Measurements from ENCODE around the gene OBSCN. TPM values are rescaled to one million over a fixed set of nuclear protein-coding genes. Genes with fewer than 3 reads are reported as not detected.

OBSCN gene
- total and polyA plus RNA-seq, 10 of the 15 experiments (the other 5 are each of a cell fraction or from before 2014, with no cell fraction given), result 0.01 to 0.36 (median 0.08) TPM; not detected in 2

GRCh38 chr1:228323401-228323800, 115.6 kb downstream of the OBSCN start (continued):
- TF ChIP-seq, protein P1, sequence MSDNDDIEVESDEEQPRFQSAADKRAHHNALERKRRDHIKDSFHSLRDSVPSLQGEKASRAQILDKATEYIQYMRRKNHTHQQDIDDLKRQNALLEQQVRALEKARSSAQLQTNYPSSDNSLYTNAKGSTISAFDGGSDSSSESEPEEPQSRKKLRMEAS (IDR thresholded peaks at IDR 0.05; ENCODE audit: low read depth, low read length), result no peak

- DNase-seq (ENCODE audit: low read depth, low spot score) (no peak), ATAC-seq (no peak), FAIRE-seq (no peak)
- Histone ChIP-seq H3K27ac (ENCODE audit: control insufficient read depth, insufficient read depth) (no peak overlapping the region), H3K27me3 (replicated peaks in 1 of 2; ENCODE audit: control insufficient read depth in 2 of 2, insufficient read depth in 2 of 2, low read length in 1 of 2) (no peaks in the 10 kb centered on the region), H3K9ac (ENCODE audit: control insufficient read depth, insufficient read depth, low read length) (no peak overlapping the region), H3K36me3 (ENCODE audit: control insufficient read depth in 2 of 2, insufficient read depth in 2 of 2, low read length in 1 of 2) (no peaks in the 10 kb centered on the region), H3K4me1 (ENCODE audit: control insufficient read depth, insufficient read depth, low read length) (no peaks in the 10 kb centered on the region), H3K4me2 (ENCODE audit: control insufficient read depth, insufficient read depth) (no peak overlapping the region), H4K20me1 (ENCODE audit: control insufficient read depth, insufficient read depth) (no peaks in the 10 kb centered on the region), H3K9me3 (replicated peaks; ENCODE audit: control insufficient read depth, insufficient read depth, low read length) (no peaks in the 10 kb centered on the region), H3K4me3 (no peak overlapping the region), H3K79me2 (ENCODE audit: control insufficient read depth, insufficient read depth, low read length) (no peaks in the 10 kb centered on the region), H2AFZ (ENCODE audit: control insufficient read depth, low read depth, low read length) (no peak overlapping the region)
- TF ChIP-seq HDAC6 (IDR thresholded peaks at IDR 0.05; ENCODE audit: unreplicated experiment) (no peak), SP1 (IDR thresholded peaks at IDR 0.05; ENCODE audit: low read depth, low read length) (no peak), POLR2AphosphoS2 (IDR thresholded peaks at IDR 0.05; ENCODE audit: low read depth, low read length) (no peak)
- TF ChIP-seq, protein P2, sequence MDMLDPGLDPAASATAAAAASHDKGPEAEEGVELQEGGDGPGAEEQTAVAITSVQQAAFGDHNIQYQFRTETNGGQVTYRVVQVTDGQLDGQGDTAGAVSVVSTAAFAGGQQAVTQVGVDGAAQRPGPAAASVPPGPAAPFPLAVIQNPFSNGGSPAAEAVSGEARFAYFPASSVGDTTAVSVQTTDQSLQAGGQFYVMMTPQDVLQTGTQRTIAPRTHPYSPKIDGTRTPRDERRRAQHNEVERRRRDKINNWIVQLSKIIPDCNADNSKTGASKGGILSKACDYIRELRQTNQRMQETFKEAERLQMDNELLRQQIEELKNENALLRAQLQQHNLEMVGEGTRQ (IDR thresholded peaks at IDR 0.05; ENCODE audit: borderline replicate concordance, low read depth, low read length), result no peak
- in situ Hi-C loops (cut with MboI) (no loop called here), intact Hi-C loops (cut with micrococcal nuclease; ENCODE audit: unreplicated experiment) (no loop called here)
- BruUV-seq (replicated peaks), result no TSS peak
- SMC1A ChIA-PET (ENCODE audit: uncharacterized antibody, unreplicated experiment), result no interaction called here
- WGBS (ENCODE audit: insufficient coverage, insufficient replicate concordance, low lambda C conversion rate, missing lambda C conversion rate), result 0% methylated on average over 1 of the region's 1 CpG
- POLR2A ChIA-PET, result no interaction called here
- RAD21 ChIA-PET (ENCODE audit: unreplicated experiment), result no interaction called here
- CTCF ChIA-PET, result no interaction called here
These were observed 117.4 kb downstream of the OBSCN start for GRCh38 chr1:228325267-228325666.

DNA sequence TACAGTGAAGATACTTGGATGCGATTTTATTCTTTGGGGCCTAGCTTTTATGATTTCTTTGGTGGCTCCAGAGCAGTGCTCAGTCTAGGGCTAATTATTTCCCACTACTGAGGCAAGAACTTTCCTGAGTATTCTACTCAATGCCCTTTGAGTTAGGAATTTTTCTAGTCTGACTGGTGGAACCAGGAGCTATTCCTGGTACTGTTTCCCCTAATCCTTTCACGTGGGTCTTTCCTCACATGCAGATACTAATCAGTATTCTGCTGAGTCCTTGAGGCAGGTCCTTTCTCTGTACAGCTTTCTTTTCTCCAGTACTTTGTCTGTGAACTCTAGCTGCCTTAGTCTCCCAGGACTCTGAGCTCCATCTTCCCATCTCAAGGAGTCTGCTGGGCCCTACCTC, 122.0 kb downstream of the OBSCN start:
- no peak overlapping the region for H3K9ac ChIP-seq (ENCODE audit: control insufficient read depth, insufficient read depth, low read length)
- H4K20me1 ChIP-seq (ENCODE audit: control insufficient read depth, insufficient read depth), result no peaks in the 10 kb centered on the region
- no peak for DNase-seq (ENCODE audit: low read depth, low spot score)
- H2AFZ ChIP-seq (ENCODE audit: control insufficient read depth, low read depth, low read length), result no peak overlapping the region
- no TSS peak for BruUV-seq (replicated peaks)
- H3K4me2 ChIP-seq (ENCODE audit: control insufficient read depth, insufficient read depth), result no peak overlapping the region
- RAD21 ChIA-PET (ENCODE audit: unreplicated experiment), result no interaction called here
- no peaks in the 10 kb centered on the region for H3K27me3 ChIP-seq (replicated peaks in 1 of 2; ENCODE audit: control insufficient read depth in 2 of 2, insufficient read depth in 2 of 2, low read length in 1 of 2)
- H3K79me2 ChIP-seq (ENCODE audit: control insufficient read depth, insufficient read depth, low read length), result no peaks in the 10 kb centered on the region
- no peak overlapping the region for H3K27ac ChIP-seq (ENCODE audit: control insufficient read depth, insufficient read depth)
- CTCF ChIA-PET, result no interaction called here
- SMC1A ChIA-PET (ENCODE audit: uncharacterized antibody, unreplicated experiment), result no interaction called here
- intact Hi-C loops (cut with micrococcal nuclease; ENCODE audit: unreplicated experiment), result no loop called here
- H3K4me3 ChIP-seq, result no peak overlapping the region
- WGBS (ENCODE audit: insufficient coverage, insufficient replicate concordance, low lambda C conversion rate, missing lambda C conversion rate), result 22% methylated on average over 2 of the region's 2 CpGs
- FAIRE-seq, result no peak
- in situ Hi-C loops (cut with MboI), result no loop called here
- H3K4me1 ChIP-seq (ENCODE audit: control insufficient read depth, insufficient read depth, low read length), result no peaks in the 10 kb centered on the region
- POLR2A ChIA-PET, result no interaction called here
- ATAC-seq, result no peak
- H3K36me3 ChIP-seq (ENCODE audit: control insufficient read depth in 2 of 2, insufficient read depth in 2 of 2, low read length in 1 of 2), result no peaks in the 10 kb centered on the region
- no peaks in the 10 kb centered on the region for H3K9me3 ChIP-seq (replicated peaks; ENCODE audit: control insufficient read depth, insufficient read depth, low read length)
- TF ChIP-seq ZBTB11 (CRISPR knock-in tag; IDR thresholded peaks at IDR 0.05), result no peak
- TF ChIP-seq, protein P3, sequence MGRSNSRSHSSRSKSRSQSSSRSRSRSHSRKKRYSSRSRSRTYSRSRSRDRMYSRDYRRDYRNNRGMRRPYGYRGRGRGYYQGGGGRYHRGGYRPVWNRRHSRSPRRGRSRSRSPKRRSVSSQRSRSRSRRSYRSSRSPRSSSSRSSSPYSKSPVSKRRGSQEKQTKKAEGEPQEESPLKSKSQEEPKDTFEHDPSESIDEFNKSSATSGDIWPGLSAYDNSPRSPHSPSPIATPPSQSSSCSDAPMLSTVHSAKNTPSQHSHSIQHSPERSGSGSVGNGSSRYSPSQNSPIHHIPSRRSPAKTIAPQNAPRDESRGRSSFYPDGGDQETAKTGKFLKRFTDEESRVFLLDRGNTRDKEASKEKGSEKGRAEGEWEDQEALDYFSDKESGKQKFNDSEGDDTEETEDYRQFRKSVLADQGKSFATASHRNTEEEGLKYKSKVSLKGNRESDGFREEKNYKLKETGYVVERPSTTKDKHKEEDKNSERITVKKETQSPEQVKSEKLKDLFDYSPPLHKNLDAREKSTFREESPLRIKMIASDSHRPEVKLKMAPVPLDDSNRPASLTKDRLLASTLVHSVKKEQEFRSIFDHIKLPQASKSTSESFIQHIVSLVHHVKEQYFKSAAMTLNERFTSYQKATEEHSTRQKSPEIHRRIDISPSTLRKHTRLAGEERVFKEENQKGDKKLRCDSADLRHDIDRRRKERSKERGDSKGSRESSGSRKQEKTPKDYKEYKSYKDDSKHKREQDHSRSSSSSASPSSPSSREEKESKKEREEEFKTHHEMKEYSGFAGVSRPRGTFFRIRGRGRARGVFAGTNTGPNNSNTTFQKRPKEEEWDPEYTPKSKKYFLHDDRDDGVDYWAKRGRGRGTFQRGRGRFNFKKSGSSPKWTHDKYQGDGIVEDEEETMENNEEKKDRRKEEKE (IDR thresholded peaks at IDR 0.05), result no peak
